GM18517 (cell line): Measurements from ENCODE around the gene CLIC3.

ENCODE experiments used
- ATAC-seq: cut with Tn5 transposase; IDR thresholded peaks from one replicate; pipeline ENCODE4 v1.9.1; 2021; ENCODE audit warnings: mild to moderate bottlenecking, moderate library complexity; ENCODE audit not compliant: unreplicated experiment

The CLIC3 gene

GRCh38 chr9:137018761-137019559, 22.6 kb upstream of the CLIC3 start:
- ATAC-seq: no peak

GRCh38 chr9:137017791-137018497, 21.6 kb upstream of the CLIC3 start:
- ATAC-seq: no peak

GRCh38 chr9:137017071-137017470, 20.7 kb upstream of the CLIC3 start:
- ATAC-seq: no peak

GRCh38 chr9:137016436-137016835, 20.1 kb upstream of the CLIC3 start:
- no peak for ATAC-seq

- ATAC-seq: no peak
These were observed 19.6 kb upstream of the CLIC3 start for GRCh38 chr9:137015976-137016375.

- no peak for ATAC-seq
These were observed 19.2 kb upstream of the CLIC3 start for GRCh38 chr9:137015540-137015930.

GRCh38 chr9:137014776-137015539, 18.6 kb upstream of the CLIC3 start:
- ATAC-seq: no peak

- ATAC-seq: no peak
These were observed 17.8 kb upstream of the CLIC3 start for GRCh38 chr9:137014166-137014565.

- no peak for ATAC-seq
These were observed 17.2 kb upstream of the CLIC3 start for GRCh38 chr9:137013571-137013940.

- ATAC-seq: no peak
These were observed 16.6 kb upstream of the CLIC3 start for GRCh38 chr9:137012694-137013570.

GRCh38 chr9:137011907-137012675, 15.7 kb upstream of the CLIC3 start:
- no peak for ATAC-seq

GRCh38 chr9:137011156-137011555, 14.8 kb upstream of the CLIC3 start:
- no peak for ATAC-seq

GRCh38 chr9:137009938-137010732, 13.8 kb upstream of the CLIC3 start:
- no peak for ATAC-seq

GRCh38 chr9:137009217-137009616, 12.8 kb upstream of the CLIC3 start:
- no peak for ATAC-seq

- ATAC-seq: no peak
These were observed 11.9 kb upstream of the CLIC3 start for GRCh38 chr9:137008312-137008711.

- no peak for ATAC-seq
These were observed 11.5 kb upstream of the CLIC3 start for GRCh38 chr9:137007816-137008270.

- no peak for ATAC-seq
These were observed 10.9 kb upstream of the CLIC3 start for GRCh38 chr9:137007108-137007815.
